ENCODE results near the gene MRPL24. TPM values are rescaled to one million over a fixed set of nuclear protein-coding genes. Genes with fewer than 3 reads are reported as not detected.

Gene MRPL24
- total RNA-seq, 1 experiment from 2014 or later, result 27.3 TPM

- Histone ChIP-seq H3K23ac (ENCODE audit: insufficient read length, low read depth, low read length) (no peak overlapping the region), H3T11ph (ENCODE audit: low read length) (no peak overlapping the region), H3K18ac (ENCODE audit: insufficient read length, low read depth, low read length) (no peak overlapping the region), H3K14ac (ENCODE audit: insufficient read depth, low read length) (no peak overlapping the region), H3K27ac (ENCODE audit: insufficient read length, low read depth, low read length) (no peak overlapping the region), H4K20me1 (ENCODE audit: control insufficient read depth, insufficient read depth, insufficient read length) (no peaks in the 10 kb centered on the region), H2AFZ (ENCODE audit: low read length) (no peak overlapping the region), H4K5ac (ENCODE audit: insufficient read length, low read depth, low read length) (no peak overlapping the region), H2BK20ac (ENCODE audit: low read depth, low read length, poor library complexity, severe bottlenecking) (no peak overlapping the region), H3K9ac (ENCODE audit: extremely low read depth, insufficient read length, low read length) (no peak overlapping the region), H3K4ac (ENCODE audit: low read depth, low read length) (no peak overlapping the region), H2BK5ac (ENCODE audit: insufficient read length, low read length) (no peak overlapping the region), H3K4me1 (ENCODE audit: insufficient read depth, low read length) (peaks cover 7% of the 10 kb centered on the region; the same call in 1 of the 2 replicates), H3K23me2 (ENCODE audit: insufficient read length, low read depth, low read length, poor library complexity, severe bottlenecking) (peaks cover 7% of the 10 kb centered on the region), H3K79me2 (ENCODE audit: insufficient read depth, low read length) (no peaks in the 10 kb centered on the region), H3K4me2 (ENCODE audit: insufficient read depth, insufficient read length, low read length) (no peak overlapping the region), H2BK15ac (ENCODE audit: low read depth, low read length) (no peak overlapping the region), H2BK120ac (ENCODE audit: low read depth, low read length, poor library complexity, severe bottlenecking) (no peak overlapping the region), H2AK5ac (ENCODE audit: insufficient read length, low read length) (no peak overlapping the region), H2BK12ac (ENCODE audit: insufficient read length, low read depth, low read length) (no peak overlapping the region), H3K56ac (ENCODE audit: insufficient read length, low read depth, low read length) (no peak overlapping the region), H3K9me3 (ENCODE audit: control insufficient read depth, low read depth, low read length) (no peaks in the 10 kb centered on the region), H4K91ac (ENCODE audit: insufficient read length, low read depth, low read length) (no peak overlapping the region), H3K79me1 (ENCODE audit: insufficient read depth, low read depth, low read length, poor library complexity, severe bottlenecking) (no peaks in the 10 kb centered on the region), H4K8ac (replicated peaks; ENCODE audit: insufficient read length, low read depth, low read length) (no peak overlapping the region), H3K27me3 (ENCODE audit: insufficient read depth, low read length) (no peaks in the 10 kb centered on the region)
- Mint-ChIP-seq H3K36me3 (ENCODE audit: insufficient read depth in 1 of 3, low read depth in 3 of 3) (peaks cover 15 to 49% (median 39%) of the 10 kb centered on the region in 3 experiments), H3K4me3 (no peak overlapping the region), H3K27ac (peak overlapping the region in 1 of 3 experiments; percentile 30; a peak in 2 of 7 replicates), H3K4me1 (peaks cover 28 to 48% of the 10 kb centered on the region in 2 experiments), H3K27me3 (ENCODE audit: low read depth) (peaks cover 8% of the 10 kb centered on the region), H3K9me3 (no peaks in the 10 kb centered on the region)
- no peak for TF ChIP-seq CTCF (conservative IDR thresholded peaks at IDR 0.05)
- DNase-seq, result no peak
- no CpG with 5 or more reads among the region's 8 CpGs for WGBS (ENCODE audit: extremely low coverage, insufficient read length, low lambda C conversion rate)
These were observed 43.4 kb downstream of the MRPL24 start for GRCh38 chr1:156697481-156697880.
